Activated CD4-positive, alpha-beta T cell treated with anti-CD3 and anti-CD28 coated beads, Interleukin-2, amount 50 U/mL, for 1 hour (primary cell): ENCODE data around the gene VEZT.
"Not testable (repeated sequence)": the region's sequence is repeated elsewhere in the genome, so short reads cannot be mapped to it uniquely, and the experiment has no call there.

Experiments
- DNase-seq: peaks from one replicate; pipeline ENCODE4 v3.0.0-alpha.2; 2020

VEZT gene

GRCh38 chr12:95217377-95218149 lies at the start of gene VEZT, which contains the start of gene FGD6:
Gene VEZT (plus strand): TSS chr12:95217807. CDS start chr12:95217851, 44 bp downstream.
Gene FGD6 (minus strand): TSS chr12:95217467. CDS start chr12:95217240, 227 bp downstream.
- DNase-seq, result peak; percentile 97

- no peak for DNase-seq
Observed at GRCh38 chr12:95168746-95169145, 48.9 kb upstream of the VEZT start.

GRCh38 chr12:95169368-95169767 lies 48.2 kb upstream of the VEZT start:
- DNase-seq, result no peak

GRCh38 chr12:95173392-95174251 lies 44.0 kb upstream of the VEZT start:
- DNase-seq, result no peak

- DNase-seq, result no peak
Observed at GRCh38 chr12:95177201-95177768, 40.3 kb upstream of the VEZT start.

- DNase-seq, result no peak
Observed at GRCh38 chr12:95178136-95178535, 39.5 kb upstream of the VEZT start.

- no peak for DNase-seq
Observed at GRCh38 chr12:95179011-95179410, 38.6 kb upstream of the VEZT start.

- no peak for DNase-seq
Observed at GRCh38 chr12:95181103-95181502, 36.5 kb upstream of the VEZT start.

- DNase-seq, result no peak
Observed at GRCh38 chr12:95182868-95183415, 34.7 kb upstream of the VEZT start.

GRCh38 chr12:95184121-95184520 lies 33.5 kb upstream of the VEZT start:
- DNase-seq, result no peak

GRCh38 chr12:95185072-95185471 lies 32.5 kb upstream of the VEZT start:
- no peak for DNase-seq

GRCh38 chr12:95185854-95186253 lies 31.8 kb upstream of the VEZT start:
- no peak for DNase-seq

GRCh38 chr12:95187865-95188415 lies 29.7 kb upstream of the VEZT start:
- no peak for DNase-seq

- DNase-seq, result no peak
Observed at GRCh38 chr12:95191060-95191696, 26.4 kb upstream of the VEZT start.

GRCh38 chr12:95192271-95192670 lies 25.3 kb upstream of the VEZT start:
- no peak for DNase-seq

- DNase-seq, result no peak
Observed at GRCh38 chr12:95193139-95193538, 24.5 kb upstream of the VEZT start.

GRCh38 chr12:95195122-95195521 lies 22.5 kb upstream of the VEZT start:
- no peak for DNase-seq

- DNase-seq, result not testable (repeated sequence)
Observed at GRCh38 chr12:95196875-95197569, 20.6 kb upstream of the VEZT start.

- no peak for DNase-seq
Observed at GRCh38 chr12:95197636-95198035, 20.0 kb upstream of the VEZT start.

GRCh38 chr12:95198914-95199313 lies 18.7 kb upstream of the VEZT start:
- DNase-seq, result no peak

- no peak for DNase-seq
Observed at GRCh38 chr12:95200128-95200894, 17.3 kb upstream of the VEZT start.
